GM23248 (cell line): ENCODE data around the gene GTF2H4. TPM values are rescaled to one million over a fixed set of nuclear protein-coding genes. Genes with fewer than 3 reads are reported as not detected.

Source experiments
- DNase-seq: peaks from one replicate; pipeline ENCODE4 v3.0.0-alpha.2; 2015
- H2AFZ ChIP-seq: fragments of 200-600 bp; sonication (generic); 2 replicates; pipeline ENCODE4 v1.6.1; 2016; ENCODE audit warnings: antibody characterized with exemption
- H3F3A ChIP-seq: fragments of 200-600 bp; sonication (generic); 2 replicates; pipeline ENCODE4 v1.6.1; 2016; ENCODE audit warnings: mild to moderate bottlenecking, antibody characterized with exemption, mixed run types; ENCODE audit not compliant: insufficient read depth
- H3K27ac ChIP-seq: fragments of 200-600 bp; sonication (generic); 2 replicates; pipeline ENCODE4 v1.5.1; 2016; ENCODE audit warnings: mild to moderate bottlenecking
- H3K27me3 ChIP-seq: fragments of 200-600 bp; sonication (generic); replicated peaks from 2 replicates; pipeline ENCODE4 v1.6.1; 2016; ENCODE audit warnings: mild to moderate bottlenecking; ENCODE audit not compliant: insufficient read depth
- H3K36me3 ChIP-seq: fragments of 200-600 bp; sonication (generic); 2 replicates; pipeline ENCODE4 v1.6.1; 2016; ENCODE audit warnings: low read depth, mild to moderate bottlenecking
- H3K4me1 ChIP-seq: fragments of 200-600 bp; sonication (generic); 2 replicates; pipeline ENCODE4 v1.6.1; 2016; ENCODE audit warnings: mild to moderate bottlenecking; ENCODE audit not compliant: insufficient read depth
- H3K4me2 ChIP-seq: fragments of 200-600 bp; sonication (generic); one replicate; pipeline ENCODE4 v1.6.1; 2016; ENCODE audit warnings: mild to moderate bottlenecking; ENCODE audit not compliant: unreplicated experiment
- H3K4me3 ChIP-seq: fragments of 200-600 bp; sonication (generic); 2 replicates; pipeline ENCODE4 v1.5.1; 2016; ENCODE audit warnings: mild to moderate bottlenecking
- H3K79me2 ChIP-seq: fragments of 200-600 bp; sonication (generic); 2 replicates; pipeline ENCODE4 v1.6.1; 2016; ENCODE audit warnings: mild to moderate bottlenecking; ENCODE audit not compliant: insufficient read depth
- H3K9ac ChIP-seq: fragments of 200-600 bp; sonication (generic); 2 replicates; pipeline ENCODE4 v1.6.1; 2016; ENCODE audit warnings: mild to moderate bottlenecking
- H3K9me2 ChIP-seq: fragments of 200-600 bp; sonication (generic); 2 replicates; pipeline ENCODE4 v1.6.1; 2016; ENCODE audit warnings: mixed run types, mild to moderate bottlenecking, moderate library complexity; ENCODE audit not compliant: insufficient read depth
- H3K9me3 ChIP-seq: fragments of 200-600 bp; sonication (generic); one replicate; pipeline ENCODE4 v1.6.1; 2017; ENCODE audit warnings: low read depth
- H4K20me1 ChIP-seq: fragments of 200-600 bp; sonication (generic); 2 replicates; pipeline ENCODE4 v1.6.0; 2016; ENCODE audit not compliant: insufficient read depth
- EZH2 ChIP-seq: fragments of 200-600 bp; sonication (generic); IDR thresholded peaks from 2 replicates; pipeline ENCODE4 v1.6.1; 2018; ENCODE audit warnings: antibody characterized with exemption, mild to moderate bottlenecking; ENCODE audit not compliant: insufficient read depth, poor library complexity, severe bottlenecking
- EZH2phosphoT487 ChIP-seq: fragments of 200-600 bp; sonication (generic); IDR thresholded peaks from 2 replicates; pipeline ENCODE4 v1.6.1; 2018; ENCODE audit warnings: antibody characterized with exemption, moderate library complexity, mild to moderate bottlenecking, low read depth; ENCODE audit not compliant: insufficient read depth
- whole genome bisulfite sequencing, 2 experiments: methylation state at CpG; one replicate each; pipeline ENCODE4 v1.1.6; 2015 to 2017; ENCODE audit warnings: low lambda C conversion rate in 2 of 2, low coverage in 1 of 2; ENCODE audit errors: missing lambda C conversion rate in 2 of 2; 5-methylcytosine and 5-hydroxymethylcytosine counted together
- in situ Hi-C: fragments of 300-500 bp; cut with MboI; formaldehyde crosslinking; loops from 2 replicates; pipeline ENCODE4 v1.15.0; 2020
- polyA plus RNA-seq: library from polyadenylated mRNA; unstranded; fragments of >200 nt; fragmentation: Nextera tagmentation; extraction: Ambion mirVana; gene quantifications from 2 replicates; pipeline ENCODE4 v1.2.1, GENCODE V29; 2016
- total RNA-seq: library from RNA; depleted of rRNA; stranded (reverse); fragments of >200 nt; shearing (Covaris generic); gene quantifications from 2 replicates; pipeline ENCODE4 v1.2.3, GENCODE V29; 2014

GTF2H4 gene
- total and polyA plus RNA-seq, 2 experiments from 2014 or later = 5.3 to 21.7 TPM

GRCh38 chr6:30891816-30892538, 16.0 kb upstream of the GTF2H4 start:
- H3K9me3 ChIP-seq = no peaks in the 10 kb centered on the region
- H3K9ac ChIP-seq = no peak overlapping the region
- no peaks in the 10 kb centered on the region for H3K9me2 ChIP-seq
- H3K27me3 ChIP-seq = no peaks in the 10 kb centered on the region
- no peaks in the 10 kb centered on the region for H4K20me1 ChIP-seq
- H2AFZ ChIP-seq = no peak overlapping the region
- no peak overlapping the region for H3K4me3 ChIP-seq
- peaks cover 11% of the 10 kb centered on the region for H3K79me2 ChIP-seq
- no peak overlapping the region for H3K27ac ChIP-seq
- no peak overlapping the region for H3K4me2 ChIP-seq
- in situ Hi-C loops = no loop called here
- TF ChIP-seq EZH2 (no peak), EZH2phosphoT487 (no peak)
- no peak for DNase-seq
- WGBS, 2 experiments = 88 to 91% methylated on average over 20 to 21 of the region's 21 CpGs
- peaks cover 14% of the 10 kb centered on the region for H3F3A ChIP-seq
- H3K36me3 ChIP-seq = no peaks in the 10 kb centered on the region
- H3K4me1 ChIP-seq = peaks cover 20% of the 10 kb centered on the region

- H4K20me1 ChIP-seq = no peaks in the 10 kb centered on the region
- 83 to 86% methylated on average over 15 to 16 of the region's 16 CpGs for WGBS, 2 experiments
- H3K4me3 ChIP-seq = no peak overlapping the region
- in situ Hi-C loops = no loop called here
- H3K27ac ChIP-seq = no peak overlapping the region
- H3K36me3 ChIP-seq = no peaks in the 10 kb centered on the region
- H2AFZ ChIP-seq = no peak overlapping the region
- H3K27me3 ChIP-seq = no peaks in the 10 kb centered on the region
- H3K9me3 ChIP-seq = no peaks in the 10 kb centered on the region
- H3K4me1 ChIP-seq = peaks cover 9% of the 10 kb centered on the region
- H3K4me2 ChIP-seq = no peak overlapping the region
- H3K9ac ChIP-seq = no peak overlapping the region
- TF ChIP-seq EZH2 (no peak), EZH2phosphoT487 (no peak)
- peaks cover 3% of the 10 kb centered on the region for H3F3A ChIP-seq
- DNase-seq = no peak
- H3K9me2 ChIP-seq = no peaks in the 10 kb centered on the region
- peaks cover 4% of the 10 kb centered on the region; the same call in 1 of the 2 replicates for H3K79me2 ChIP-seq
Measured at GRCh38 chr6:30893001-30893591, 14.9 kb upstream of the GTF2H4 start.

- H3K4me3 ChIP-seq = no peak overlapping the region
- H3K27ac ChIP-seq = no peak overlapping the region
- DNase-seq = no peak
- H3K9me2 ChIP-seq = no peaks in the 10 kb centered on the region
- peaks cover 3% of the 10 kb centered on the region for H3K4me1 ChIP-seq
- 91 to 94% methylated on average over 8 of the region's 8 CpGs for WGBS, 2 experiments
- TF ChIP-seq EZH2phosphoT487 (no peak), EZH2 (no peak)
- no peak overlapping the region for H3K9ac ChIP-seq
- H3K9me3 ChIP-seq = no peaks in the 10 kb centered on the region
- in situ Hi-C loops = no loop called here
- H3K79me2 ChIP-seq = peaks cover 4% of the 10 kb centered on the region; the same call in 1 of the 2 replicates
- H3F3A ChIP-seq = no peaks in the 10 kb centered on the region
- no peak overlapping the region for H2AFZ ChIP-seq
- H3K27me3 ChIP-seq = no peaks in the 10 kb centered on the region
- H4K20me1 ChIP-seq = no peaks in the 10 kb centered on the region
- no peaks in the 10 kb centered on the region for H3K36me3 ChIP-seq
- no peak overlapping the region for H3K4me2 ChIP-seq
Measured at GRCh38 chr6:30893666-30894065, 14.3 kb upstream of the GTF2H4 start.

GRCh38 chr6:30894381-30894780, 13.6 kb upstream of the GTF2H4 start:
- Histone ChIP-seq H3K9ac (no peak overlapping the region), H3K4me1 (no peaks in the 10 kb centered on the region), H3F3A (no peaks in the 10 kb centered on the region), H4K20me1 (no peaks in the 10 kb centered on the region), H3K27me3 (no peaks in the 10 kb centered on the region), H3K9me3 (no peaks in the 10 kb centered on the region), H3K27ac (no peak overlapping the region), H3K9me2 (no peaks in the 10 kb centered on the region), H3K4me2 (no peak overlapping the region), H3K4me3 (no peak overlapping the region), H2AFZ (no peak overlapping the region), H3K36me3 (no peaks in the 10 kb centered on the region), H3K79me2 (peaks cover 4% of the 10 kb centered on the region; the same call in 1 of the 2 replicates)
- in situ Hi-C loops = no loop called here
- no peak for DNase-seq
- 96% methylated on average over 12 of the region's 12 CpGs for WGBS, 2 experiments
- no peak for TF ChIP-seq EZH2
